HG03520 (cell line): ENCODE data around the gene GNAO1.

Experiments used
- ATAC-seq: cut with Tn5 transposase; IDR thresholded peaks from one replicate; pipeline ENCODE4 v1.9.1; 2021; ENCODE audit warnings: mild to moderate bottlenecking, moderate library complexity; ENCODE audit not compliant: unreplicated experiment

The GNAO1 gene

GRCh38 chr16:56234737-56235136, 43.4 kb downstream of the GNAO1 start:
- ATAC-seq, result no peak

GRCh38 chr16:56237451-56237930, 46.2 kb downstream of the GNAO1 start:
- no peak for ATAC-seq

GRCh38 chr16:56238188-56238587, 46.9 kb downstream of the GNAO1 start:
- no peak for ATAC-seq

- ATAC-seq, result no peak
Measured at GRCh38 chr16:56241596-56241995, 50.3 kb downstream of the GNAO1 start.

- no peak for ATAC-seq
Measured at GRCh38 chr16:56242740-56243139, 51.5 kb downstream of the GNAO1 start.

GRCh38 chr16:56244612-56245011, 53.3 kb downstream of the GNAO1 start:
- ATAC-seq, result no peak

GRCh38 chr16:56245197-56245596, 53.9 kb downstream of the GNAO1 start:
- no peak for ATAC-seq

- ATAC-seq, result no peak
Measured at GRCh38 chr16:56246051-56246817, 54.9 kb downstream of the GNAO1 start.

- no peak for ATAC-seq
Measured at GRCh38 chr16:56247018-56247417, 55.7 kb downstream of the GNAO1 start.

GRCh38 chr16:56247808-56248207, 56.5 kb downstream of the GNAO1 start:
- no peak for ATAC-seq

- no peak for ATAC-seq
Measured at GRCh38 chr16:56252835-56253234, 61.5 kb downstream of the GNAO1 start.

- ATAC-seq, result no peak
Measured at GRCh38 chr16:56255904-56256303, 64.6 kb downstream of the GNAO1 start.

GRCh38 chr16:56257239-56257638, 66.0 kb downstream of the GNAO1 start:
- ATAC-seq, result no peak

GRCh38 chr16:56257666-56258342, 66.5 kb downstream of the GNAO1 start:
- no peak for ATAC-seq

GRCh38 chr16:56258508-56259424, 67.5 kb downstream of the GNAO1 start:
- ATAC-seq, result no peak

GRCh38 chr16:56259425-56259779, 68.1 kb downstream of the GNAO1 start:
- no peak for ATAC-seq

- ATAC-seq, result no peak
Measured at GRCh38 chr16:56260378-56261160, 69.3 kb downstream of the GNAO1 start.

- no peak for ATAC-seq
Measured at GRCh38 chr16:56261656-56262055, 70.4 kb downstream of the GNAO1 start.

- ATAC-seq, result no peak
Measured at GRCh38 chr16:56262148-56262547, 70.9 kb downstream of the GNAO1 start.

GRCh38 chr16:56262551-56263245, 71.4 kb downstream of the GNAO1 start:
- no peak for ATAC-seq
